GM19043 (cell line): ENCODE results near the gene KRT79.

Experiments used
- ATAC-seq: cut with Tn5 transposase; IDR thresholded peaks from one replicate; pipeline ENCODE4 v1.9.1; 2021; ENCODE audit warnings: low read depth; ENCODE audit not compliant: unreplicated experiment

KRT79 gene

GRCh38 chr12:52776913-52777395, 57.2 kb downstream of the KRT79 start, which contains the start of gene KRT76:
TSS of gene KRT76 (minus strand) at chr12:52777345. CDS start at chr12:52777291, 54 bp downstream.
- ATAC-seq, result no peak

GRCh38 chr12:52776435-52776834, 57.7 kb downstream of the KRT79 start:
- no peak for ATAC-seq

- ATAC-seq, result no peak
Measured at GRCh38 chr12:52774629-52775250, 59.4 kb downstream of the KRT79 start.

- ATAC-seq, result no peak
Measured at GRCh38 chr12:52772772-52773171, 61.3 kb downstream of the KRT79 start.

GRCh38 chr12:52772188-52772587, 61.9 kb downstream of the KRT79 start:
- no peak for ATAC-seq

GRCh38 chr12:52771505-52771904, 62.6 kb downstream of the KRT79 start:
- ATAC-seq, result no peak
